AG04449 (cell line): ENCODE data around the gene TMEM190.

Experiments
- CTCF ChIA-PET: fragments of 350-600 bp; formaldehyde crosslinking; extraction: SDS; loops from one replicate; lab custom pipeline; 2021; ENCODE audit warnings: antibody characterized with exemption; lab: Yijun Ruan, JAX
- POLR2A ChIA-PET: fragments of 400-600, 350-600 bp; formaldehyde crosslinking; extraction: SDS; loops from one replicate; lab custom pipeline; 2020; ENCODE audit warnings: antibody characterized with exemption, inconsistent platforms; lab: Yijun Ruan, JAX
- DNase-seq: peaks from one replicate; pipeline ENCODE4 v3.0.0-alpha.2; 2010; ENCODE audit warnings: low read depth, low spot score
- H3K4me3 ChIP-seq: 2 replicates; pipeline ENCODE4 v1.5.1; 2011; ENCODE audit warnings: low read depth, mild to moderate bottlenecking, control low read depth, low read length
- CTCF ChIP-seq: IDR thresholded peaks from one replicate; pipeline ENCODE4 v1.5.1; 2011; ENCODE audit warnings: mild to moderate bottlenecking, moderate library complexity, low read length, control low read depth, inconsistent platforms; ENCODE audit not compliant: insufficient read depth; ENCODE audit errors: missing control alignments

Gene TMEM190

GRCh38 chr19:55423225-55424005 lies 46.8 kb downstream of the TMEM190 start:
- POLR2A ChIA-PET: no interaction called here
- no peak for TF ChIP-seq CTCF
- no peak overlapping the region for H3K4me3 ChIP-seq
- DNase-seq: no peak
- CTCF ChIA-PET: interaction anchor here (1.0 to 2.2 kb wide), 4 partner anchors 81 to 282 kb away, joined by 3 to 7 read pairs (median 5); no protein-coding TSS in a partner anchor

GRCh38 chr19:55424518-55424917 lies 47.9 kb downstream of the TMEM190 start:
- ChIA-PET POLR2A (no interaction called here), CTCF (interaction anchor here (0.6 to 2.2 kb wide), 6 partner anchors 43 to 283 kb away, joined by 3 to 7 read pairs (median 3); no protein-coding TSS in a partner anchor)
- no peak overlapping the region for H3K4me3 ChIP-seq
- no peak for DNase-seq
- no peak for TF ChIP-seq CTCF

GRCh38 chr19:55426042-55426441 lies 49.4 kb downstream of the TMEM190 start:
- no peak for TF ChIP-seq CTCF
- H3K4me3 ChIP-seq: no peak overlapping the region
- ChIA-PET CTCF (interaction anchor here (1.1 to 4.2 kb wide), 3 partner anchors 8 to 78 kb away, joined by 3 to 21 read pairs (median 5); no protein-coding TSS in a partner anchor), POLR2A (no interaction called here)
- DNase-seq: no peak
